Activated CD8-positive, alpha-beta T cell treated with anti-CD3 and anti-CD28 coated beads for 36 hours (primary cell): ENCODE results near the gene PCSK1N. TPM values are rescaled to one million over a fixed set of nuclear protein-coding genes. Genes with fewer than 3 reads are reported as not detected.

ENCODE experiments used
- ATAC-seq: fragments of 200-7000 bp; cut with Tn5 transposase; one replicate; pipeline ENCODE4 v1.10.0; 2021; ENCODE audit warnings: mild to moderate bottlenecking, moderate library complexity
- CTCF ChIA-PET: fragments of 350-600 bp; sonication (Branson Sonifier 250); formaldehyde crosslinking; loops from one replicate; lab custom pipeline; 2021; ENCODE audit warnings: antibody characterized with exemption; lab: Charles Lee
- POLR2A ChIA-PET: fragments of 350-600 bp; sonication (Branson Sonifier 250); formaldehyde crosslinking; loops from one replicate; lab custom pipeline; 2021; ENCODE audit warnings: antibody characterized with exemption; lab: Charles Lee
- DNase-seq: peaks from one replicate; pipeline ENCODE4 v3.0.0-alpha.2; 2020
- H3K27ac Mint-ChIP-seq: one replicate; pipeline ENCODE4 v1.8.0; 2021; ENCODE audit warnings: mild to moderate bottlenecking, mixed read lengths
- H3K27me3 Mint-ChIP-seq: one replicate; pipeline ENCODE4 v1.8.0; 2021; ENCODE audit warnings: mixed read lengths
- H3K36me3 Mint-ChIP-seq: one replicate; pipeline ENCODE4 v1.8.0; 2021; ENCODE audit warnings: low read depth, mixed read lengths
- H3K4me1 Mint-ChIP-seq: one replicate; pipeline ENCODE4 v1.8.0; 2021; ENCODE audit warnings: low read depth, mixed read lengths
- H3K4me3 Mint-ChIP-seq: one replicate; pipeline ENCODE4 v1.8.0; 2021; ENCODE audit warnings: mild to moderate bottlenecking, moderate library complexity, mixed read lengths
- H3K9me3 Mint-ChIP-seq: one replicate; pipeline ENCODE4 v1.8.0; 2021; ENCODE audit warnings: mixed read lengths
- CTCF ChIP-seq: fragments of 200-600 bp; IDR thresholded peaks from one replicate; pipeline ENCODE4 v1.8.0; 2022; ENCODE audit warnings: antibody characterized with exemption, mild to moderate bottlenecking
- intact Hi-C: fragments of 100-400 bp; cut with micrococcal nuclease; formaldehyde crosslinking; loops from one replicate; pipeline ENCODE4 v1.10.0; 2022
- total RNA-seq, 2 experiments: library from RNA; stranded (reverse); gene quantifications; one replicate each; pipeline ENCODE4 v1.2.3, GENCODE V29; 2021

Gene PCSK1N
- total RNA-seq, 2 experiments from 2014 or later = 1.1 to 1.4 TPM

- H3K27ac Mint-ChIP-seq = no peak overlapping the region
- no peak overlapping the region for H3K4me3 Mint-ChIP-seq
- TF ChIP-seq CTCF = no peak
- ChIA-PET CTCF (no interaction called here), POLR2A (no interaction called here)
- no peaks in the 10 kb centered on the region for H3K9me3 Mint-ChIP-seq
- no peaks in the 10 kb centered on the region for H3K36me3 Mint-ChIP-seq
- intact Hi-C loops = no loop called here
- ATAC-seq (no peak), DNase-seq (no peak)
- H3K4me1 Mint-ChIP-seq = peaks cover 5% of the 10 kb centered on the region
- H3K27me3 Mint-ChIP-seq = no peaks in the 10 kb centered on the region
Observed at GRCh38 chrX:48794340-48794910, 41.0 kb downstream of the PCSK1N start.

GRCh38 chrX:48793935-48794334, 41.5 kb downstream of the PCSK1N start:
- Mint-ChIP-seq H3K27ac (no peak overlapping the region), H3K9me3 (no peaks in the 10 kb centered on the region), H3K4me1 (peaks cover 8% of the 10 kb centered on the region), H3K36me3 (no peaks in the 10 kb centered on the region), H3K27me3 (no peaks in the 10 kb centered on the region), H3K4me3 (no peak overlapping the region)
- TF ChIP-seq CTCF = no peak
- ATAC-seq (no peak), DNase-seq (no peak)
- intact Hi-C loops = no loop called here
- CTCF ChIA-PET = no interaction called here
- POLR2A ChIA-PET = no interaction called here

GRCh38 chrX:48792219-48792618, 43.2 kb downstream of the PCSK1N start:
- POLR2A ChIA-PET = no interaction called here
- TF ChIP-seq CTCF = no peak
- no peak overlapping the region for H3K4me3 Mint-ChIP-seq
- H3K27ac Mint-ChIP-seq = no peak overlapping the region
- peaks cover 11% of the 10 kb centered on the region for H3K4me1 Mint-ChIP-seq
- no peaks in the 10 kb centered on the region for H3K27me3 Mint-ChIP-seq
- no peaks in the 10 kb centered on the region for H3K9me3 Mint-ChIP-seq
- DNase-seq (no peak), ATAC-seq (no peak)
- CTCF ChIA-PET = no interaction called here
- H3K36me3 Mint-ChIP-seq = no peaks in the 10 kb centered on the region
- intact Hi-C loops = no loop called here

- CTCF ChIA-PET = no interaction called here
- DNase-seq (no peak), ATAC-seq (no peak)
- intact Hi-C loops = no loop called here
- Mint-ChIP-seq H3K4me3 (no peak overlapping the region), H3K9me3 (no peaks in the 10 kb centered on the region), H3K27ac (no peak overlapping the region), H3K27me3 (no peaks in the 10 kb centered on the region), H3K4me1 (peaks cover 11% of the 10 kb centered on the region), H3K36me3 (no peaks in the 10 kb centered on the region)
- POLR2A ChIA-PET = no interaction called here
- TF ChIP-seq CTCF = no peak
Observed at GRCh38 chrX:48791063-48791820, 44.2 kb downstream of the PCSK1N start.

GRCh38 chrX:48790477-48790876, 44.9 kb downstream of the PCSK1N start:
- H3K27ac Mint-ChIP-seq = no peak overlapping the region
- DNase-seq (no peak), ATAC-seq (no peak)
- CTCF ChIA-PET = no interaction called here
- intact Hi-C loops = no loop called here
- H3K36me3 Mint-ChIP-seq = no peaks in the 10 kb centered on the region
- H3K9me3 Mint-ChIP-seq = no peaks in the 10 kb centered on the region
- H3K4me1 Mint-ChIP-seq = peaks cover 11% of the 10 kb centered on the region
- TF ChIP-seq CTCF = no peak
- POLR2A ChIA-PET = no interaction called here
- no peak overlapping the region for H3K4me3 Mint-ChIP-seq
- no peaks in the 10 kb centered on the region for H3K27me3 Mint-ChIP-seq
